Epithelial cell of esophagus (primary cell): ENCODE data around the gene NINL.
"Not testable (repeated sequence)": the region's sequence is repeated elsewhere in the genome, so short reads cannot be mapped to it uniquely, and the experiment has no call there.

Experiments used
- DNase-seq: peaks from one replicate; pipeline ENCODE4 v3.0.0; 2010; ENCODE audit warnings: low read depth
- H3K4me3 ChIP-seq: 2 replicates; pipeline ENCODE4 v1.5.1; 2011; ENCODE audit warnings: mild to moderate bottlenecking, low read length, control low read depth
- CTCF ChIP-seq: IDR thresholded peaks from 2 replicates; pipeline ENCODE4 v1.5.1; 2011; ENCODE audit warnings: low read depth, mild to moderate bottlenecking, low read length, control low read depth, inconsistent platforms; ENCODE audit not compliant: insufficient read depth; ENCODE audit errors: missing control alignments

Gene NINL

DNA sequence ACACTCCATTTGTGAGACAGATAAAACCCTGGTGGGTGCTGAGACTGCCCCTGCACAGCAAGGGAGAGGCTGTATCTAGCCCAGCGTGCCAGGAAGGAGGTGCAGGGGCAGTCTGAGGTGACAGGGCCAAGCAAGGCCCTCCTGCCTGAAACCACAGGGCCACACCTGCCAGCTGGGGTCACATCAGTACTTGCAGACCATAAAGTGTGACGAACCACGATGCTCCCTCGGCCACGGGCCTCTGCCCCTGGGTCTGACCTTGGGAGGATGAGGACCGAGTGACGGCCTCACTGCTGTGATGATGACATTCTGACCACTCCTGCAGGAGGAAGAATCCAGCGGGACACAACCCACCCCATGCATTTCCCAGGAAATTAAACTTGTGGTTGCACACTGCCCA is 75.1 kb downstream of the NINL start:
- no peak overlapping the region for H3K4me3 ChIP-seq
- no peak for TF ChIP-seq CTCF
- DNase-seq: no peak

DNA sequence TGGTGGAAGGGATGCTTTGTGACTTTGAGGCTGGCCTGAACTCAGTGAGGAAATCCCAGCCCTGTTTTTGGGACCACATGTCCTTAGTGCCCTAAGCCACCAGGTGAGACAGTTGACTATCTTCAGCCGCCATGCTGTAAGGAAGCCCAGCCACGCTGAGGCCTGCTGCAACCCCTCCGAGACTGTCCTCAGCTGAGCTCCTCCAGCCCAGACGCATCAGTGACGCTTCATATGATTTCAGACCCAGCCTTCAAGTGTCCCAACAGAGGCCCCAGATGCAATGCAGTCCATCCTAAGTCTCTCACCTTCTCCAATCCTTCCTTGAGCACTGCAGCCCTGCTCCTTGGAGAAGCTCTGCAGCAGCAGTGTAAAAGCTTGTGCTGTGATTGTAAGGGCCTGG is 76.2 kb downstream of the NINL start:
- DNase-seq: no peak
- no peak for TF ChIP-seq CTCF
- H3K4me3 ChIP-seq: no peak overlapping the region

DNA sequence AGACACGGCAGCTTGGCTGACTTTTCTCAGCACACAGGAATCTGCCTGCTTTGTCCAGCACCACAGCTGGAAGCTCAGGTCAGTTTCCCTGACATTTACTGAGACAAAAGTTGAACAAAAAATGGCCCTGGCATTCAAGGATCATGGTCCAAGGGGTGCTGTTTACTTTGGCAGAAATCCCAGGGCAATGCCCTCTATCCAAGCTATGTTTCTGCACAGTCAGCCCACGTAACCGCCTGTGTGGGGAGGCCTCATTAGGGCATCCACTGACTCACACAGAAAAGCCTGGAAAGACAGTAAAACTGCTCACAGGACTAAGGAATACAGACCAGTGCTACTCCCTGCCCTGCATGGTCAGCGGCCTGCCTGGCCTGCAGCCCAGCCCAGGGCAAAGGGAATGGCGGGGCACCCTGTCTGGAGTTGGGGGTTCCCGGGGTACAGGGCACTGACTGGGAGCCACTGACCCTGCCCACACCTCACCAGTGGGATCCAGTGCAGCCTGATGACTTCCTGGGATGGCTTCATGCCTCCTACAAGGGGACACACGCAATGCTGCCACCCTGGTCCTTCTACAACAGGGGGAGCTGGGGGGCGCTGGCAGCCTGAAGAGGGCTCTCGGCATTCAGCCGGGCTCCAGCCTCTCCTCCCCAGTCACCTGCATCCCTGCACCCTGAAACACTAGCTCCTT is 77.1 kb downstream of the NINL start:
- peak; percentile 28 for DNase-seq
- no peak for TF ChIP-seq CTCF

DNA sequence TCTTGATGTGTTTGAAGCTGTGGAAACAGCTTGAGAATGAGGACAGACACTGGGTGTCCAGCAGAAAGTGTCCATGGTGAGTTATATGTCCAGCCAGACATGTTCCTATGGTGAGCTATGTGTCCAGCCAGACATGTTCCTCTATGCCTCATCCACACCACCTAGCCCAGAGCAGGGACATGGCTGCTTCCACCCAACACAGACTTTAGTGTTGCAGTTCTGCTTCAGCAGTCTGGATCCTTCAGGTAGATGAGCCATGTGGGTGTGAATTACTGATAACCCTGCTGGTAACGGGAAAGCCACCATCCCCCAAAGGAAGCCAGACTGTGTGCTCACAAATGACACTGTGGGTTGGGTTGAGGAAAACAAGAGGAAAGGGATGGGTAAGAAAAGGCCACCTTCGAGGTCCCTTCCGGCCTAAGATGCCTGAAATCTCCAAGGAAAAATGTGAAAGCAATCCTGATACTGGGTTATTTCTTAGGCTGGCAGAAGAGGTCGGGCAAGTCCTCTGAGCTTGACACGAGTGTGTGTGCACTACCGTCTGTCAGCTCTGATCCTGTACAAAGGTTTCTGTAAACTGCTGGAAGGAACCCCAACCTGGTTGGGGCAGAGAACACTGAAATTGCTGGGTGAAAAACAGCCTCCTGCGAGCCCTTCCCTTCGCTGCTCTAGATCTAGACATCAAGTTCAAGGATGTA is 77.8 kb downstream of the NINL start:
- no peak overlapping the region for H3K4me3 ChIP-seq
- no peak for DNase-seq
- no peak for TF ChIP-seq CTCF

More for the DNA sequence above, 77.1 kb downstream of the NINL start:
- no peak overlapping the region for H3K4me3 ChIP-seq

DNA sequence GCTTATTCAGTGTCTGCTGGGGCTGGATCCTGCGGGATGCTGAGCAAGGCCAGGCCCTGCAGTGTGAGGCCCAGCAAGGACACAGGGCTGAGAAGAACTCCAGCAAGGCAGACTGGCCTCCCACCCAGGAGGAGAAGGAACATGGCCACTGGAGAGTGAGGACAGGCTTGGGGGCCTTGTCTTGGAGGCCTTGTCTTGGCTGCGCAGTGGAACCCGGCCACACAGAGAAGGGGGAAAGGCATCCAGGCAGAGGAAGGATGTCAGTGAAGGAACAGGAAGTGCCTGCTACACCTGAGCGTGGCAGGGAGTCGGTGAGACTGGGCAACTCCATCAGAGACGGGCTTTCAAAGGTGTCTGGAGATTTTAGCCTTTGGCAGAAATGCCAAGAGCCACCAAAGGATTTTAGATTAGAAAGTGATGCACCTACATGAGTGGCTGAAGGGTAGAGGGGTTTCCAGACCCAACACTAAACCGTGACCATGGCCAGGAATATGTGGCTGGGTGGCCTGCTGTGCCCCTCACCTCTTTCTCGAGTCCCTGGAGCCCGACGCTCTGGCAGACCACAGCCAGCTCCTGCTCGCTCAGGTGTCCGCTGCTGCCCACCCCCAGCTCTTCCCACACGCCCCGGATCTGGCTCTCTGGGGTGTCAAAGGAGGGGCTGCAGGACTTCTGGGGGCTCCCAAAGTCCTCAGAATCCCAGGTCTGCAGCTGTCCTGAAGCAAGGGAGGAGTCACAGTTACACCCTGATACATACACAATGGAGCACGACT is 80.8 kb downstream of the NINL start:
- DNase-seq: no peak
- H3K4me3 ChIP-seq: no peak overlapping the region
- no peak for TF ChIP-seq CTCF

GRCh38 chr20:25503936-25504335 is 81.4 kb downstream of the NINL start:
- no peak for DNase-seq
- H3K4me3 ChIP-seq: no peak overlapping the region
- no peak for TF ChIP-seq CTCF

DNA sequence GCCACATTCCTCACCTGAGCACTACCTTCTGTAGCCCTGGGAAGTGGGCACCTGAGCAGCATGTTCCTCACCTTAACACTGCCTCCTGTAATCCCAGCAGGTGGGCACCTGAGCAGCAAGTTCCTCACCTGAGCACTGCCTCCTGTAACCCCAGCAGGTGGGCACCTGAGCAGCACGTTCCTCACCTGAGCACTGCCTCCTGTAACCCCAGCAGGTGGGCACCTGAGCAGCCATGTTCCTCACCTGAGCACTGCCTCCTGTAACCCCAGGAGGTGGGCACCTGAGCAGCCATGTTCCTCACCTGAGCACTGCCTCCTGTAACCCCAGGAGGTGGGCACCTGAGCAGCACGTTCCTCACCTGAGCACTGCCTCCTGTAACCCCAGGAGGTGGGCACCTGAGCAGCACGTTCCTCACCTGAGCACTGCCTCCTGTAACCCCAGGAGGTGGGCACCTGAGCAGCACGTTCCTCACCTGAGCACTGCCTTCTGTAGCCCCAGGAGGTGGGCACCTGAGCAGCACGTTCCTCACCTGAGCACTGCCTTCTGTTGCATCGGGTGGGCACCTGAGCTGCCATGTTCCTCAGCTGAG is 82.2 kb downstream of the NINL start:
- H3K4me3 ChIP-seq, DNase-seq: not testable (repeated sequence)
